ENCODE results near the gene PPM1H.

- TF ChIP-seq, protein P1, sequence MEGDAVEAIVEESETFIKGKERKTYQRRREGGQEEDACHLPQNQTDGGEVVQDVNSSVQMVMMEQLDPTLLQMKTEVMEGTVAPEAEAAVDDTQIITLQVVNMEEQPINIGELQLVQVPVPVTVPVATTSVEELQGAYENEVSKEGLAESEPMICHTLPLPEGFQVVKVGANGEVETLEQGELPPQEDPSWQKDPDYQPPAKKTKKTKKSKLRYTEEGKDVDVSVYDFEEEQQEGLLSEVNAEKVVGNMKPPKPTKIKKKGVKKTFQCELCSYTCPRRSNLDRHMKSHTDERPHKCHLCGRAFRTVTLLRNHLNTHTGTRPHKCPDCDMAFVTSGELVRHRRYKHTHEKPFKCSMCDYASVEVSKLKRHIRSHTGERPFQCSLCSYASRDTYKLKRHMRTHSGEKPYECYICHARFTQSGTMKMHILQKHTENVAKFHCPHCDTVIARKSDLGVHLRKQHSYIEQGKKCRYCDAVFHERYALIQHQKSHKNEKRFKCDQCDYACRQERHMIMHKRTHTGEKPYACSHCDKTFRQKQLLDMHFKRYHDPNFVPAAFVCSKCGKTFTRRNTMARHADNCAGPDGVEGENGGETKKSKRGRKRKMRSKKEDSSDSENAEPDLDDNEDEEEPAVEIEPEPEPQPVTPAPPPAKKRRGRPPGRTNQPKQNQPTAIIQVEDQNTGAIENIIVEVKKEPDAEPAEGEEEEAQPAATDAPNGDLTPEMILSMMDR (IDR thresholded peaks at IDR 0.05; ENCODE audit: low read length), result no peak
- TF ChIP-seq EZH2 (IDR thresholded peaks at IDR 0.05; ENCODE audit: borderline replicate concordance, low read length), result no peak
Observed at GRCh38 chr12:62730649-62731048, 204.3 kb downstream of the PPM1H start.

Measured in OCI-LY1 (cell line).